Chondrocyte (in vitro differentiated cells): ENCODE data around the gene APBB2. TPM values are rescaled to one million over a fixed set of nuclear protein-coding genes. Genes with fewer than 3 reads are reported as not detected.

Experiments
- DNase-seq: peaks from one replicate; pipeline ENCODE4 v3.0.0; 2021; ENCODE audit warnings: mixed read lengths, low spot score
- H3K27ac Mint-ChIP-seq: one replicate; pipeline ENCODE4 v1.8.0; 2021; ENCODE audit warnings: mild to moderate bottlenecking, moderate library complexity, mixed read lengths; ENCODE audit not compliant: unreplicated experiment
- H3K27me3 Mint-ChIP-seq: 2 replicates; pipeline ENCODE4 v1.8.0; 2021; ENCODE audit warnings: low read depth, mixed read lengths
- H3K36me3 Mint-ChIP-seq: 2 replicates; pipeline ENCODE4 v1.8.0; 2021; ENCODE audit warnings: low read depth, mixed read lengths
- H3K4me1 Mint-ChIP-seq: 2 replicates; pipeline ENCODE4 v1.8.0; 2021; ENCODE audit warnings: low read depth, mild to moderate bottlenecking, mixed read lengths
- H3K4me3 Mint-ChIP-seq: one replicate; pipeline ENCODE4 v1.8.0; 2021; ENCODE audit warnings: mild to moderate bottlenecking, moderate library complexity, mixed read lengths; ENCODE audit not compliant: unreplicated experiment
- H3K9me3 Mint-ChIP-seq: 2 replicates; pipeline ENCODE4 v1.8.0; 2021; ENCODE audit warnings: low read depth, mixed read lengths
- total RNA-seq: library from RNA; stranded (reverse); gene quantifications from 3 replicates; pipeline ENCODE4 v1.2.1, GENCODE V29; 2021
- TF ChIP-seq, protein P1 (sequence below): fragments of 200-600 bp; sonication (generic); IDR thresholded peaks from 2 replicates; pipeline ENCODE4 v1.5.0; 2021; ENCODE audit warnings: antibody characterized with exemption, mild to moderate bottlenecking, moderate library complexity

APBB2 gene
- total RNA-seq, 1 donor from 2014 or later, result 119 TPM

GRCh38 chr4:41038304-41038703, 176.0 kb downstream of the APBB2 start:
- no peak overlapping the region for H3K4me3 Mint-ChIP-seq

DNA sequence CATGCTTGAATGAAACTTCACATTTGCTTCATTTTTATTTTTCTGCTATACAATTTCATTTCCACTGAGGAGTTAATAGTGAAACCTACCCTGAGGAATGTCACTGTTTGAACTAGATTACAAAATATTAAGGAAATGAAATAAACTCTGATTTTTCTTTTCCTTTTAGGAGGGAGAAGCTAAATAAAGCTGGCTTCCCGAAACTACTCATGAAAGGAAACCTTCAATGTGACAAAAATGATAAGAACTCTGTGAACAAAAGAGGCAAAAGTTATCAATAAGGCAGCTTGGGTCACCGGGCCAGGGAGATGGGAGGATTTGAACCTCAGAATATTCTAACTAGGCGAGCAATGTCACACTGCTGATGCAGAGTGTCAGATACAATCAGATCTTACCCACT, 185.2 kb downstream of the APBB2 start:
- Mint-ChIP-seq H3K9me3 (peaks cover 24% of the 10 kb centered on the region), H3K27me3 (no peaks in the 10 kb centered on the region), H3K27ac (peak overlapping the region; percentile 57), H3K4me3 (no peak overlapping the region), H3K4me1 (peaks cover 25% of the 10 kb centered on the region), H3K36me3 (peaks cover 28% of the 10 kb centered on the region)
- TF ChIP-seq, protein P1, sequence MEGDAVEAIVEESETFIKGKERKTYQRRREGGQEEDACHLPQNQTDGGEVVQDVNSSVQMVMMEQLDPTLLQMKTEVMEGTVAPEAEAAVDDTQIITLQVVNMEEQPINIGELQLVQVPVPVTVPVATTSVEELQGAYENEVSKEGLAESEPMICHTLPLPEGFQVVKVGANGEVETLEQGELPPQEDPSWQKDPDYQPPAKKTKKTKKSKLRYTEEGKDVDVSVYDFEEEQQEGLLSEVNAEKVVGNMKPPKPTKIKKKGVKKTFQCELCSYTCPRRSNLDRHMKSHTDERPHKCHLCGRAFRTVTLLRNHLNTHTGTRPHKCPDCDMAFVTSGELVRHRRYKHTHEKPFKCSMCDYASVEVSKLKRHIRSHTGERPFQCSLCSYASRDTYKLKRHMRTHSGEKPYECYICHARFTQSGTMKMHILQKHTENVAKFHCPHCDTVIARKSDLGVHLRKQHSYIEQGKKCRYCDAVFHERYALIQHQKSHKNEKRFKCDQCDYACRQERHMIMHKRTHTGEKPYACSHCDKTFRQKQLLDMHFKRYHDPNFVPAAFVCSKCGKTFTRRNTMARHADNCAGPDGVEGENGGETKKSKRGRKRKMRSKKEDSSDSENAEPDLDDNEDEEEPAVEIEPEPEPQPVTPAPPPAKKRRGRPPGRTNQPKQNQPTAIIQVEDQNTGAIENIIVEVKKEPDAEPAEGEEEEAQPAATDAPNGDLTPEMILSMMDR, result no peak
- no peak for DNase-seq

More at GRCh38 chr4:41038304-41038703, 176.0 kb downstream of the APBB2 start:
- no peak for DNase-seq
- H3K27ac Mint-ChIP-seq, result no peak overlapping the region
- peaks cover 15% of the 10 kb centered on the region for H3K4me1 Mint-ChIP-seq
- TF ChIP-seq, protein P1, result no peak
- H3K27me3 Mint-ChIP-seq, result no peaks in the 10 kb centered on the region
- no peaks in the 10 kb centered on the region for H3K9me3 Mint-ChIP-seq
- no peaks in the 10 kb centered on the region for H3K36me3 Mint-ChIP-seq

- Mint-ChIP-seq H3K4me1 (peaks cover 22% of the 10 kb centered on the region), H3K9me3 (peaks cover 27% of the 10 kb centered on the region), H3K36me3 (peaks cover 30% of the 10 kb centered on the region), H3K27me3 (no peaks in the 10 kb centered on the region), H3K4me3 (no peak overlapping the region), H3K27ac (peak overlapping the region; percentile 57)
- DNase-seq, result no peak
- TF ChIP-seq, protein P1, result no peak
These were observed 185.8 kb downstream of the APBB2 start for GRCh38 chr4:41028392-41029076.

GRCh38 chr4:41026971-41027370, 187.4 kb downstream of the APBB2 start:
- Mint-ChIP-seq H3K27me3 (no peaks in the 10 kb centered on the region), H3K9me3 (peaks cover 29% of the 10 kb centered on the region), H3K4me1 (peaks cover 21% of the 10 kb centered on the region), H3K36me3 (peaks cover 35% of the 10 kb centered on the region), H3K27ac (no peak overlapping the region), H3K4me3 (no peak overlapping the region)
- TF ChIP-seq, protein P1, result no peak
- no peak for DNase-seq

DNA sequence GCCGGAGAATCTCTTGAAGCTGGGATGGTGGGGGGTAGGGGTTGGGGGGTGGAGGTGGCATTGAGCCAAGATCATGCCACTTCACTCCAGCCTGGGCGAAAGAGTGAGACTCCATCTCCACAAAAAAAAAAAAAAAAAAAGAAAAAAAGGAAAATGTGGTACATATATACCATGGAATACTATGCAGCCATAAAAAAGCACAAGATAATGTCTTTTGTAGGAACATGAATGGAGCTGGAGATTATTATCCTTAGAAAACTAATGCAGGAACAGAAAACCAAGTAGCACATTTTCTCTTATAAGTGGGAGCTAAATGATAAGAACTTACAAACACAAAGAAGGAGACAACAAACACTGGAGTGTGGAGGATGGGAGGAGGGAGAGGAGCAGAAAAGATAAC, 188.5 kb downstream of the APBB2 start:
- DNase-seq, result no peak
- TF ChIP-seq, protein P1, result no peak
- H3K9me3 Mint-ChIP-seq, result peaks cover 32% of the 10 kb centered on the region
- H3K4me3 Mint-ChIP-seq, result no peak overlapping the region
- no peaks in the 10 kb centered on the region for H3K27me3 Mint-ChIP-seq
- H3K36me3 Mint-ChIP-seq, result peaks cover 38% of the 10 kb centered on the region
- no peak overlapping the region for H3K27ac Mint-ChIP-seq
- peaks cover 21% of the 10 kb centered on the region for H3K4me1 Mint-ChIP-seq
